Astrocyte of the hippocampus (primary cell): ENCODE results near the gene CNTNAP5.

Experiments used
- DNase-seq: peaks from one replicate; pipeline ENCODE4 v3.0.0; 2011; ENCODE audit warnings: low read depth, low spot score

The CNTNAP5 gene

GRCh38 chr2:124426625-124427024 lies 401.5 kb downstream of the CNTNAP5 start:
- DNase-seq, result no peak

GRCh38 chr2:124437811-124438210 lies 412.7 kb downstream of the CNTNAP5 start:
- DNase-seq, result peak; percentile 0

- no peak for DNase-seq
These were observed 425.4 kb downstream of the CNTNAP5 start for GRCh38 chr2:124450481-124450880.

- DNase-seq, result no peak
These were observed 451.2 kb downstream of the CNTNAP5 start for GRCh38 chr2:124476291-124476690.

- no peak for DNase-seq
These were observed 453.7 kb downstream of the CNTNAP5 start for GRCh38 chr2:124478761-124479160.

GRCh38 chr2:124480958-124481357 lies 455.9 kb downstream of the CNTNAP5 start:
- DNase-seq, result no peak

- no peak for DNase-seq
These were observed 457.0 kb downstream of the CNTNAP5 start for GRCh38 chr2:124482044-124482443.

GRCh38 chr2:124482551-124482950 lies 457.5 kb downstream of the CNTNAP5 start:
- DNase-seq, result no peak

- DNase-seq, result no peak
These were observed 460.6 kb downstream of the CNTNAP5 start for GRCh38 chr2:124485659-124486058.

GRCh38 chr2:124489686-124490085 lies 464.6 kb downstream of the CNTNAP5 start:
- DNase-seq, result no peak

- DNase-seq, result no peak
These were observed 476.6 kb downstream of the CNTNAP5 start for GRCh38 chr2:124501575-124502152.

GRCh38 chr2:124514236-124514635 lies 489.1 kb downstream of the CNTNAP5 start:
- DNase-seq, result no peak

- no peak for DNase-seq
These were observed 495.9 kb downstream of the CNTNAP5 start for GRCh38 chr2:124520953-124521352.

- DNase-seq, result no peak
These were observed 498.0 kb downstream of the CNTNAP5 start for GRCh38 chr2:124523096-124523495.

- no peak for DNase-seq
These were observed 499.2 kb downstream of the CNTNAP5 start for GRCh38 chr2:124524155-124524915.

- no peak for DNase-seq
These were observed 501.1 kb downstream of the CNTNAP5 start for GRCh38 chr2:124526221-124526620.

GRCh38 chr2:124530203-124530602 lies 505.1 kb downstream of the CNTNAP5 start:
- DNase-seq, result no peak

GRCh38 chr2:124533226-124533954 lies 508.3 kb downstream of the CNTNAP5 start:
- DNase-seq, result no peak

GRCh38 chr2:124534028-124534427 lies 508.9 kb downstream of the CNTNAP5 start:
- DNase-seq, result no peak

- DNase-seq, result no peak
These were observed 510.7 kb downstream of the CNTNAP5 start for GRCh38 chr2:124535816-124536215.

- DNase-seq, result no peak
These were observed 511.5 kb downstream of the CNTNAP5 start for GRCh38 chr2:124536591-124536990.

- no peak for DNase-seq
These were observed 513.5 kb downstream of the CNTNAP5 start for GRCh38 chr2:124538549-124538948.

- DNase-seq, result no peak
These were observed 515.7 kb downstream of the CNTNAP5 start for GRCh38 chr2:124540805-124541204.
